Progenitor cell of endocrine pancreas (in vitro differentiated cells): Measurements from ENCODE around the gene SMYD5. TPM values are rescaled to one million over a fixed set of nuclear protein-coding genes. Genes with fewer than 3 reads are reported as not detected.
"Not testable (repeated sequence)": the region's sequence is repeated elsewhere in the genome, so short reads cannot be mapped to it uniquely, and the experiment has no call there.

Source experiments
- DNase-seq: peaks from one replicate; pipeline ENCODE4 v3.0.0; 2021; ENCODE audit warnings: low spot score; ENCODE audit not compliant: unreplicated experiment
- H3K27ac Mint-ChIP-seq: 2 replicates; pipeline ENCODE4 v1.8.0; 2021; ENCODE audit warnings: mild to moderate bottlenecking, moderate library complexity, mixed read lengths
- H3K27me3 Mint-ChIP-seq: 2 replicates; pipeline ENCODE4 v1.8.0; 2021; ENCODE audit warnings: mixed read lengths
- H3K36me3 Mint-ChIP-seq: 2 replicates; pipeline ENCODE4 v1.8.0; 2022; ENCODE audit warnings: mixed read lengths; ENCODE audit not compliant: insufficient read depth
- H3K4me1 Mint-ChIP-seq: 2 replicates; pipeline ENCODE4 v1.8.0; 2021; ENCODE audit warnings: low read depth, mixed read lengths
- H3K4me3 Mint-ChIP-seq: 2 replicates; pipeline ENCODE4 v1.8.0; 2021; ENCODE audit warnings: low read depth, mild to moderate bottlenecking, moderate library complexity, mixed read lengths
- H3K9me3 Mint-ChIP-seq: 2 replicates; pipeline ENCODE4 v1.8.0; 2021; ENCODE audit warnings: low read depth, mixed read lengths
- total RNA-seq: library from RNA; stranded (reverse); gene quantifications from 2 replicates; pipeline ENCODE4 v1.2.1, GENCODE V29; 2021
- TF ChIP-seq, protein P1 (sequence below): fragments of 200-600 bp; sonication (generic); IDR thresholded peaks from one replicate; pipeline ENCODE4 v1.5.0; 2021; ENCODE audit warnings: antibody characterized with exemption, mild to moderate bottlenecking; ENCODE audit not compliant: unreplicated experiment

SMYD5 gene
- total RNA-seq, 1 donor from 2014 or later, result 30.2 TPM

GRCh38 chr2:73258913-73259215, 44.8 kb downstream of the SMYD5 start:
- H3K4me3 Mint-ChIP-seq, result no peak overlapping the region
- H3K36me3 Mint-ChIP-seq, result no peaks in the 10 kb centered on the region
- TF ChIP-seq, protein P1, sequence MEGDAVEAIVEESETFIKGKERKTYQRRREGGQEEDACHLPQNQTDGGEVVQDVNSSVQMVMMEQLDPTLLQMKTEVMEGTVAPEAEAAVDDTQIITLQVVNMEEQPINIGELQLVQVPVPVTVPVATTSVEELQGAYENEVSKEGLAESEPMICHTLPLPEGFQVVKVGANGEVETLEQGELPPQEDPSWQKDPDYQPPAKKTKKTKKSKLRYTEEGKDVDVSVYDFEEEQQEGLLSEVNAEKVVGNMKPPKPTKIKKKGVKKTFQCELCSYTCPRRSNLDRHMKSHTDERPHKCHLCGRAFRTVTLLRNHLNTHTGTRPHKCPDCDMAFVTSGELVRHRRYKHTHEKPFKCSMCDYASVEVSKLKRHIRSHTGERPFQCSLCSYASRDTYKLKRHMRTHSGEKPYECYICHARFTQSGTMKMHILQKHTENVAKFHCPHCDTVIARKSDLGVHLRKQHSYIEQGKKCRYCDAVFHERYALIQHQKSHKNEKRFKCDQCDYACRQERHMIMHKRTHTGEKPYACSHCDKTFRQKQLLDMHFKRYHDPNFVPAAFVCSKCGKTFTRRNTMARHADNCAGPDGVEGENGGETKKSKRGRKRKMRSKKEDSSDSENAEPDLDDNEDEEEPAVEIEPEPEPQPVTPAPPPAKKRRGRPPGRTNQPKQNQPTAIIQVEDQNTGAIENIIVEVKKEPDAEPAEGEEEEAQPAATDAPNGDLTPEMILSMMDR, result no peak
- H3K9me3 Mint-ChIP-seq, result no peaks in the 10 kb centered on the region
- DNase-seq, result no peak
- H3K27ac Mint-ChIP-seq, result no peak overlapping the region
- no peaks in the 10 kb centered on the region for H3K27me3 Mint-ChIP-seq
- H3K4me1 Mint-ChIP-seq, result no peaks in the 10 kb centered on the region

- H3K27ac Mint-ChIP-seq, result no peak overlapping the region
- no peaks in the 10 kb centered on the region for H3K36me3 Mint-ChIP-seq
- no peaks in the 10 kb centered on the region for H3K4me1 Mint-ChIP-seq
- H3K27me3 Mint-ChIP-seq, result no peaks in the 10 kb centered on the region
- H3K9me3 Mint-ChIP-seq, result no peaks in the 10 kb centered on the region
- TF ChIP-seq, protein P1, result no peak
- no peak overlapping the region for H3K4me3 Mint-ChIP-seq
- no peak for DNase-seq
Measured at GRCh38 chr2:73259276-73259675, 45.2 kb downstream of the SMYD5 start.

- DNase-seq, result no peak
- Mint-ChIP-seq H3K27ac (no peak overlapping the region), H3K4me3 (no peak overlapping the region), H3K4me1 (no peaks in the 10 kb centered on the region), H3K9me3 (no peaks in the 10 kb centered on the region), H3K27me3 (no peaks in the 10 kb centered on the region), H3K36me3 (no peaks in the 10 kb centered on the region)
- TF ChIP-seq, protein P1, result no peak
Measured at GRCh38 chr2:73259704-73260337, 45.8 kb downstream of the SMYD5 start.

- Mint-ChIP-seq H3K27ac (no peak overlapping the region), H3K27me3 (no peaks in the 10 kb centered on the region)
- TF ChIP-seq, protein P1, result peak; percentile 63
Measured at GRCh38 chr2:73260338-73260984, 46.4 kb downstream of the SMYD5 start.

DNA sequence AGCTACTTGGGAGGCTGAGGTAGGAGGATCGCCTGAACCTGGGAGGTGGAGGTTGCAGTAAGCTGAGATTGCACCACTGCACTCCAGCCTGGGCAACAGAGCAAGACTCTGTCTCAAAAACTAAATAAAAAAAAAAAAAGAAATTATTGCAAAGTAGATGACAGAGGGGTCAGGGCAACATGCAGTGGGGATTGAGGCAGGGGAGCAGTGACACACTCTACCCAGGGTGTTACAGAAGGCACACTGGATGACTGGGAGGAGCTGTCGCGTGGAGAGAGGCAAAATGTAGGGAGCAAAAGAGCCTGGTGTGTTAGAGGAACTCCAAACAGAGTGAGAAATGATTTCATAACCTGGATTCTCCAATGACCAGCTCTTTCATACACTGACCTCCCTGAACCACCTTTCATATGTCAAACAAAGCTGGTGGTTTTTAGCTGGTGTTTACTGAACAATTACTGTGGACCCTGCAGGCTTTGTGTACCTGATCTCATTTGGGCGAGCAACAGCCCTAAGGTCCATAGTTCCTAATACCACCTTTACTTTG, 48.1 kb downstream of the SMYD5 start:
- H3K36me3 Mint-ChIP-seq, result no peaks in the 10 kb centered on the region
- no peak overlapping the region for H3K27ac Mint-ChIP-seq
- H3K27me3 Mint-ChIP-seq, result peaks cover 6% of the 10 kb centered on the region
- no peaks in the 10 kb centered on the region for H3K9me3 Mint-ChIP-seq
- H3K4me1 Mint-ChIP-seq, result no peaks in the 10 kb centered on the region
- TF ChIP-seq, protein P1, result no peak
- no peak for DNase-seq
- no peak overlapping the region for H3K4me3 Mint-ChIP-seq

More at GRCh38 chr2:73260338-73260984, 46.4 kb downstream of the SMYD5 start:
- no peaks in the 10 kb centered on the region for H3K9me3 Mint-ChIP-seq
- no peaks in the 10 kb centered on the region for H3K4me1 Mint-ChIP-seq
- no peaks in the 10 kb centered on the region for H3K36me3 Mint-ChIP-seq
- H3K4me3 Mint-ChIP-seq, result no peak overlapping the region
- DNase-seq, result peak; percentile 44

- not testable (repeated sequence) for H3K4me1 Mint-ChIP-seq, H3K36me3 Mint-ChIP-seq, H3K27ac Mint-ChIP-seq, H3K4me3 Mint-ChIP-seq, DNase-seq, H3K9me3 Mint-ChIP-seq
- H3K27me3 Mint-ChIP-seq, result peaks cover 13% of the 10 kb centered on the region
Measured at GRCh38 chr2:73262691-73263429, 48.8 kb downstream of the SMYD5 start.
